GM18502 (cell line): Measurements from ENCODE around the gene TSHZ2.
A peak's percentile ranks its signal among the peaks of the same experiment; 100 is the strongest.

Experiments
- ATAC-seq: cut with Tn5 transposase; IDR thresholded peaks from one replicate; pipeline ENCODE4 v1.9.1; 2021; ENCODE audit warnings: mild to moderate bottlenecking; ENCODE audit not compliant: unreplicated experiment, poor library complexity

The TSHZ2 gene

GRCh38 chr20:52992632-52993031 lies 20.5 kb downstream of the TSHZ2 start:
- no peak for ATAC-seq

DNA sequence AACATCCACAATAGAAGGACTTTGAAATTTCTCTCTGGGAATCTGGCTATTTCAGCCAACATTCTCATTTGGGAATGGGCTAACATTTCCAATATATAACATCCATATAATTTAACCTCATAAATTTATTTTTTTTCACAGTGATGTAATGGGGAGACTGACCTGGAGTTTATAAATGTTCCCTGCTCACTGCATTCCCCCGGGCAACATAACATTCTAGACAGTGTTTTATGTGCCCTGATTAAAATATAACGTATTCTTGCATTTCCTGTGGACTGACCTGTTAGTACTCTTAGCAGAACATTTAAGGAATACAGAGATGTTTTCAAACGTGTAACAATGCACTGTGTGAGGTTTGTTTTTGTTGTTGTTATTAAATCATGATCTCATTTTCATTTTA lies 20.9 kb downstream of the TSHZ2 start:
- ATAC-seq = no peak

- no peak for ATAC-seq
Observed at GRCh38 chr20:52994184-52994970, 22.2 kb downstream of the TSHZ2 start.

GRCh38 chr20:52996130-52996529 lies 24.0 kb downstream of the TSHZ2 start:
- no peak for ATAC-seq

DNA sequence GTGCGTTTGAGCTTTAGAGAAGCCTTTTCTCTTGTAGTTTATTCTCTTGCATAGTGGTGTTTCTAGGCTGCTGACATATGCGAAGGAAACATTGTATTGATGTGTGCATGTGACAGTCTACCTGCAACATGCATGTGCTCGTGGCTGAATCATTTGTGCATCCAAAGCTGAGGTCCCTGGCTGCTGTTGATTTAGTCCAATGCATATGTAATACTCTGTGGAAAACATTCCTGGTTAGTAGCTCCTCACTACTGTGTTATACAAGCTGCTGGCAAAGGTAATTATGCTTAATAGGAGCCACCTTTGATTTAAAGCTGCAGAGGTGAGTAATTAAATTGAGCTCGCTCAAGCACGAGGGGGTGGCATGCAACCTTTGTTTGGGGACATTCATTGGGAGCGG lies 24.5 kb downstream of the TSHZ2 start:
- ATAC-seq = no peak

- ATAC-seq = no peak
Observed at GRCh38 chr20:52998268-52998667, 26.1 kb downstream of the TSHZ2 start.

DNA sequence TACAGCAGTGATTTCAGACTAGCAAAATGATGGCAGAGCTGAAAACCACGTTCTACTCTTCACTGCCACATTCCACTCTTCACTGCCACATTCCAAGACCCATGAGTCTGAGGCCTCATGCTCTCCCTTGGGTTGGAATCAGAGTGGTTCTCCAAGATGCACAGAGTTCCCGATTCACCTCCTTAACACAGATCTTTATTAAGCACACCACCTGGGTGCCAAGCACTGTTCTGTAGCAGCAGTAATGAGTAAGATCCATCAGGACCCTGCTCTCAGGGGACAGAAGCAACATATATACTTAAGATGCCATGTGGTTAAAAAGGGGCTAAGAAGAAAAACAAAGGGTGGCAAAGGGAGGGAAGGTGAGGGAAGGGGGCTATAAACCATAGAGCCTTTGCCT lies 26.9 kb downstream of the TSHZ2 start:
- no peak for ATAC-seq

DNA sequence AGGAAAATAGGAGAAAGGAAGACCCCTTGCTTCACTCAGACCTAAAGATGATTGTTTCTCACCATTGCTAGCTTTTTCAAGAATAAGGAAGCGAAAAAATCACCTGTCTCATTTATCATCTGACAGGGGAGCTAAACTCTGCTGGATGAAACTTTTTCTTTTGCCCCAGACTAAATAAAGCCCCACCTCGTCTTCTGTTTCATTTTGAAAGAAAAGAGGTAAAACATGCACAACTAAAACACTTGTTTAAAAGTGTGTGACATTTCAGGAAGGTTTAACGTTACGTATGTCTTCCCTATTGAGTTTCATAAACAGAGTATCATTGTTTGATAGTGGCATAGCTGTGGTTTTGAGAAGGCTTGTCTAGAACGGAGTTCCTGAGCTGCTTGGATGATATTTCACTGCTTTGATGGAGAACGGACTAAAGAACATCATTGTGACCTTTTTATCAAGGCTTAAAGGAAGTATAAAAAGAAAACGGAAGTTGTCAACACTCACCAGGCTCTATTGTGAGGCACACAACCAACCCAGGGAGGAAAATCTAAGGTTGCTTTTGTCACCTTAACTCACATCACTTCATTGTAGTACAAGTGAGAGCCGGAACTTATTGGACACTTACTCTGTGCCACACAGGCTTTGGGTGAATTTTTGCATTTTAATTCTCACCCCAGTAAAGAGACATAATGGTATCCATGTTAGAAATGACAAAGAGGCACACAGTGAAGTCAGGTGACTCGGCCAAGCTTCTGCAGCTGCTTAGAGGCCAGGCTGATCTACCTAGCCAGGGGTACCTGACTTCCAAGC lies 29.5 kb downstream of the TSHZ2 start:
- ATAC-seq = peak; percentile 62

GRCh38 chr20:53002786-53003185 lies 30.6 kb downstream of the TSHZ2 start:
- ATAC-seq = no peak

DNA sequence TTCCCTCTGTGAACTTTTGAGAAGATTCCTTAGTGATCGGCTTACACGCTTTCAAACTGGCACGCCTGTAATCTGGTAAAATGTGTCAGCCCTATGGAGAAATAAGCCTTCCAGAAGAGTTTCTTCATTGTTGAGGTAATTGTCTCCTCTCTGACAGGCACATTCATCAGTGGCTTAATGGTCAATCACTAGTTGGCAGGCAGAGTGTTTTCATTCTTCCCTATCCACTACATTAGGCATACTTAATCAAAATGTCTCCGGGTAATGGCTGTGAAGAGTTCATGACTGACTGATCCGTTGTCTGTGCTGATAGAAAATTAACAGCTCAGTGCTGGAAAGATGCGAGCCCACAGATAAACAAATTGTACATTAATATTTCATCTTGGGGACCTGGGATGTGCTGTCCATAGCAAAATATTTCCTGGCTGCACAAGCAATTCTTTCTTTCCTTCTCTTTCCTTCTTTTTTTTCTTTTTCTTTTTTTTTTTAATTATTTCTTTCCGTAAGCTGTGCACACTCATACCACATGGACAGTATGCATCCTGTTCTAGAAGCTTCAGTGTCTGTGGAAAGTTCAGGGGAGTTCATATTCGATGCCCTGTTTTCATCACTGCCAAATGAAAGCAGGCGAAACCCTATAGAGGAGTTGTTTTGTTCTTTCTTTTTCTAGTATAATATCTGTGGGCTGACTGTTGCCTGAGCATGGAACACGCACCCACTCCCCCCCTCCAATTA lies 31.4 kb downstream of the TSHZ2 start:
- ATAC-seq = no peak

DNA sequence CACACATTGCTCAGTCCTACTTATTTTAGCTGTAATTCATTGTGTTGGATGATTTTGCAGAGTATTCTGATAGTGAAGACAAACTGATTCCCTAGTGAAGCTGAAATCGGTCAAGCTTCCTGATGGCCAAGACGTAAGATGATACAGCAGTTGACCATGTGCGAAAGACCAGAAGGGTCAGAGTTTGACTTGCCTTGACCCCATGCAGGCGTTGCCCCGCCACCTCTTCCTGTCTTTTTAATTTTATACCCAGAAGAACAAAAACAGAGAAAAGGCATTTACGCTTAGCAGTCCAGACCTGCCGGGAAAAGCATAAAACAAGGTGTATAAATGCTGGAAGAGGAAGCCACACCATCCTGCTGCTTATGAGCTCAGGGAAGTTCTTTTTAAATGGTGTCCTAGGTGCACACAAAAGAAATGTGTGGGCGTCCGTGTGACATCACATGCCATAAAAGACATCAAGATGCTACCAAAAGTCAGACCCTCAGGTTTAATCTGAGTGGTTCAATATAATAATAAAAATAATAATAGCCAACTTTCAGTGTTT lies 32.2 kb downstream of the TSHZ2 start:
- no peak for ATAC-seq

DNA sequence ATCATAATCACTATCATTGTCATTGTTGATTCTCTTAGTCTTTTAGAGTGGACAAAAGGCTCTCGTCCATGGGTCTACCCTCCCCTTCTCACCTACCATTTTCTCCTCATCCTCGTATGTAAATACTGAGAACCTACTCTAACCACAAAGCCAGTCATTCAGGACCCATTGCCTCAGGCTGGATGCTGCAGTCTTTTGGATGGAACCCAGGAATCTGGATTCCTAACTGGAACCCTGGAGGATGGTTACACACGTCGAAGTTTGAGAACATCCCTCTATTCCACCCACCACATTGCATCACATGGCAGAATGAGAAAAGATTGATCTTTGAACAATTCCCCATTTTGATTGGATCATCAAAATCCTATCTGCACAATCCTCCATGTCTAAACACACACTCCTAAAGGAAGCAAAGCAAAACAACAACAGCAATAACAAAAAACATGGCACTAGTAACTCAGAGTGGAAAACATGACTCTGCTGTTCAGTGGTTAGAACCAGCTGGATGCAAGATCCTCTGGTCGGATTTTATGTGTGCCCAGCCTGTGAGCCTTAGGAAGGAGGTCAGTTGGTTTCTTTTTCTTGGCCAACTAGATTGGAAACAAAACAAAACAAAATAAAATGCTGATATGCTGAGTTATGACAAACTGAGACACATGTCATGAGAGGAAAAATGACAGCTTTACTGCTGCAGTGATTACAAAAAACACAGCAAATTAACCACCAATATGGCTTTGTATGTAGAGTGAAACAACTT lies 38.0 kb downstream of the TSHZ2 start:
- no peak for ATAC-seq

DNA sequence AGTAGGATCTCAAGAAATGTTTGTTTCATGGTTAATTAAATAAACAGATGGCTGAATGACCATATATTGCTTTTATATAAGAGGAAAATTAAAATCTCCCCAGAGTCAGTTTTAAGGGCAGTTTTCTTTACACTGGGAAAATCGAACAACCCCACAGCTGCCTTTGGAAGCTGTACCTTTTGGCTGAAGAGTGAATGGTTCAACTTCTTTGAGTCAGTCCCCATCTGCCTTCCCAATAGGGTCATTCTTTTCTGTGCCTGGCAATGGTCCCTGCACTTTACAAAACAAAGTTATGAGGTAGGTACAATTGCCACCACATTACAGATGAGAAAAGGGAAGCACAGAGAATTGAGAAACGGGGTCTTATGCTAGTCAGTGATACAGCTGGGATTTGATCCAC lies 39.5 kb downstream of the TSHZ2 start:
- ATAC-seq = no peak

- ATAC-seq = no peak
Observed at GRCh38 chr20:53013183-53013582, 41.0 kb downstream of the TSHZ2 start.

- ATAC-seq = no peak
Observed at GRCh38 chr20:53013847-53014246, 41.7 kb downstream of the TSHZ2 start.

- no peak for ATAC-seq
Observed at GRCh38 chr20:53016071-53016470, 43.9 kb downstream of the TSHZ2 start.

DNA sequence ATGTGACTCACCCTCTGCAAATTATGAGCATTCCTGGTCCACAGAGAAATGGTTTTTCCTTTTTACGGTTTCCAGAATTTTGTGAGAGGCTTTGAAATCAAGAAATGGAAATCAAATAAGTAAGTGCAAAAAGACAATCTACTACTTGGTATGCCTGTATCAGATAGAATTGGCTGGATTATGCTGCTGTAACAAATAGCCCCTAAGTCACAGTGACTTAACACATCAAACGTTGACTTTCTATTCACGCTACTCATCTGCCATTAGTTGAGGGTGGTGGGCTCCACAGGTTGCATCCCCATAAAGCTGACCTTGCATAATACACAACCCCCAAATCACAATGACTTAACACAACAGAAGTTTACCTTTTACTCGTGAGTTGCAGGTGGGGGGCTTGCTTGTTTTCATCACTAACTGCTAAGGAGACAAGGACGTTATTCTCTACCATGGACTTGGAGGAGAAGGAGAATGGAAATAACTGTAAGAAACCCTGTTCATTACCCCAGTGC lies 44.4 kb downstream of the TSHZ2 start:
- ATAC-seq = no peak

- no peak for ATAC-seq
Observed at GRCh38 chr20:53017206-53017605, 45.0 kb downstream of the TSHZ2 start.

- ATAC-seq = no peak
Observed at GRCh38 chr20:53019464-53019863, 47.3 kb downstream of the TSHZ2 start.

DNA sequence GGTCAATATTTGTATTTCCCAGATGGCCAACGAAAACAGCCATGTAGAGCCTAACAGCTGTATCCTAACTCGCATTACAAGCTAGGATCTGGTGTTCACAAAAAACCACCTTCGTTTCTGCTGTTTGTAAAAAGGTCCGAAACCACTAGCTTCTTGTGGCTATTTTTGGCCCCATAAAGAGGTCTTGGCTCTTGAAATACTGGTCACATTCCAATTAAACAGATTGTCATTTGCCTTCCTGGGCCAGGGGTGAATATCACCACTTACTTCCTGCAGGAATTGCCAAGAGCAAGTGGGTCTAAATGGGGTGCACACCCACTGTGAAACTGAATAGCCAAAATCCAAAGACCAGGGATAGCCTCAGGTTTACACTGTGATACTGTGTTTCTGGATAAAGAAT lies 48.2 kb downstream of the TSHZ2 start:
- ATAC-seq = no peak
